Kidney epithelial cell (primary cell): ENCODE data around the gene UQCRC1. TPM values are rescaled to one million over a fixed set of nuclear protein-coding genes. Genes with fewer than 3 reads are reported as not detected.
A peak's percentile ranks its signal among the peaks of the same experiment; 100 is the strongest.

ENCODE experiments used
- DNase-seq: peaks from one replicate; pipeline ENCODE4 v3.0.0-alpha.2; 2010; ENCODE audit warnings: low read depth
- H3K27me3 ChIP-seq: 2 replicates; pipeline ENCODE4 v1.6.0; 2011; ENCODE audit warnings: low read length; ENCODE audit not compliant: control insufficient read depth, insufficient read depth
- H3K36me3 ChIP-seq: 2 replicates; pipeline ENCODE4 v1.5.1; 2011; ENCODE audit warnings: low read length; ENCODE audit not compliant: control insufficient read depth, insufficient read depth
- H3K4me3 ChIP-seq: 2 replicates; pipeline ENCODE4 v1.5.1; 2011; ENCODE audit warnings: low read depth, mild to moderate bottlenecking, control low read depth, low read length
- total RNA-seq: library from RNA; depleted of rRNA; stranded (reverse); fragments of >200 nt; gene quantifications from 2 replicates; pipeline ENCODE4 v1.2.3, GENCODE V29; 2015
- TF ChIP-seq, protein P1 (sequence below): IDR thresholded peaks from 2 replicates; pipeline ENCODE4 v1.5.1; 2011; ENCODE audit warnings: mild to moderate bottlenecking, moderate library complexity, low read length, control low read depth, inconsistent platforms; ENCODE audit not compliant: insufficient read depth, poor library complexity, severe bottlenecking

Gene UQCRC1
- total RNA-seq, 1 donor from 2014 or later: 435 TPM

- no peak for DNase-seq
- H3K36me3 ChIP-seq: peaks cover 6% of the 10 kb centered on the region
- H3K4me3 ChIP-seq: no peak overlapping the region
- no peaks in the 10 kb centered on the region for H3K27me3 ChIP-seq
- TF ChIP-seq, protein P1, sequence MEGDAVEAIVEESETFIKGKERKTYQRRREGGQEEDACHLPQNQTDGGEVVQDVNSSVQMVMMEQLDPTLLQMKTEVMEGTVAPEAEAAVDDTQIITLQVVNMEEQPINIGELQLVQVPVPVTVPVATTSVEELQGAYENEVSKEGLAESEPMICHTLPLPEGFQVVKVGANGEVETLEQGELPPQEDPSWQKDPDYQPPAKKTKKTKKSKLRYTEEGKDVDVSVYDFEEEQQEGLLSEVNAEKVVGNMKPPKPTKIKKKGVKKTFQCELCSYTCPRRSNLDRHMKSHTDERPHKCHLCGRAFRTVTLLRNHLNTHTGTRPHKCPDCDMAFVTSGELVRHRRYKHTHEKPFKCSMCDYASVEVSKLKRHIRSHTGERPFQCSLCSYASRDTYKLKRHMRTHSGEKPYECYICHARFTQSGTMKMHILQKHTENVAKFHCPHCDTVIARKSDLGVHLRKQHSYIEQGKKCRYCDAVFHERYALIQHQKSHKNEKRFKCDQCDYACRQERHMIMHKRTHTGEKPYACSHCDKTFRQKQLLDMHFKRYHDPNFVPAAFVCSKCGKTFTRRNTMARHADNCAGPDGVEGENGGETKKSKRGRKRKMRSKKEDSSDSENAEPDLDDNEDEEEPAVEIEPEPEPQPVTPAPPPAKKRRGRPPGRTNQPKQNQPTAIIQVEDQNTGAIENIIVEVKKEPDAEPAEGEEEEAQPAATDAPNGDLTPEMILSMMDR: no peak
Measured at GRCh38 chr3:48596676-48597407, 12.6 kb downstream of the UQCRC1 start.

DNA sequence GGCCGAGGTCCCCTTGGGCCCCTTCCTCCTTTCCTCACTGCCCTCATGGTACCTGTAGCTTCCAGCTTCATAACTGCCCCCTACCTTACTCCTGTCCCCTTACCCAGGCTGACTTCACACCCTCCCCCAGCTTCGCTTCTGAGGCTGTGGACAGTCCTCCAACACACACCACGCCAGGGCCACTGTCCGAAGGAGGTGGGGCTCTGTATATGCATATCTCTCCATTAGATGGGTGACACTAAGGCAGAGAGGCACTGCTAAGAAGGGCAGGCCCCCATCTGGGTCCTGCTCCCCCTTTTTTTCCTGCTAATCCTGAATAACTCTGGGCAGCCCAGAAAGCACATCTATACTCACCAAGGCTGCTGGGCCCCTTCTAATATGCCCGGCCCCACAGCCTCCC is 13.3 kb downstream of the UQCRC1 start:
- TF ChIP-seq, protein P1: no peak
- H3K27me3 ChIP-seq: no peaks in the 10 kb centered on the region
- H3K36me3 ChIP-seq: peaks cover 7% of the 10 kb centered on the region
- no peak overlapping the region for H3K4me3 ChIP-seq
- no peak for DNase-seq

- Histone ChIP-seq H3K27me3 (no peaks in the 10 kb centered on the region), H3K36me3 (peaks cover 7% of the 10 kb centered on the region), H3K4me3 (peak overlapping the region; percentile 64)
- peak; percentile 92 for DNase-seq
- TF ChIP-seq, protein P1: no peak
Measured at GRCh38 chr3:48595526-48596121, 13.8 kb downstream of the UQCRC1 start.

GRCh38 chr3:48595075-48595525 is 14.3 kb downstream of the UQCRC1 start, which contains the start of gene COL7A1:
Gene COL7A1 (minus strand): TSS chr3:48595329. CDS start chr3:48595159, 170 bp downstream.
- Histone ChIP-seq H3K27me3 (no peaks in the 10 kb centered on the region), H3K4me3 (peak within 1 kb of the TSS; percentile 64), H3K36me3 (peaks cover 7% of the 10 kb centered on the region)
- TF ChIP-seq, protein P1: no peak
- DNase-seq: no peak

GRCh38 chr3:48594417-48595049 is 14.9 kb downstream of the UQCRC1 start:
- Histone ChIP-seq H3K36me3 (peaks cover 7% of the 10 kb centered on the region), H3K4me3 (peak overlapping the region; percentile 64), H3K27me3 (no peaks in the 10 kb centered on the region)
- TF ChIP-seq, protein P1: no peak
- no peak for DNase-seq
